ENCODE data around the gene TMEM240.
"Not testable (repeated sequence)": the region's sequence is repeated elsewhere in the genome, so short reads cannot be mapped to it uniquely, and the experiment has no call there.

TMEM240 gene

DNA sequence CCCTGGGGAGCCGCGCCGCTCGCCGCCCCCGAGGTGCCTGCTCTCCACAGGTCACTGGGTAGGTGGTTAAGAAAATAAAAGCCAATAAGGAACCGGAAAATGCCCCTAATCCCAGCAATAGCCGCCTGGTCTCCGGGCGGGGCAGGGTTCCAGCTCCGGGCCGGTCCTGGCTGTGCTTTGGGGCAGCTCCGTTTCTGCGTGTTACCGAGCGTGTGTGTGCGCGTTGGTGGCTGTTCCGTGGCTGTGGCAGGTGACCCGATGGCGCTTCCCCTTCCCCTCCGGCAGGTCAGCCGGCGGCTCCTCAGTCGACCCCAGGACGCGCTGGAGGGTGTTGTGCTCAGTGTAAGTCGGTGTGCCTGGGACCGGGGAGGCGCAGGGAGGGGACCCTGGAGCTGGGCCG lies 17.2 kb downstream of the TMEM240 start:
- not testable (repeated sequence) for DNase-seq

DNA sequence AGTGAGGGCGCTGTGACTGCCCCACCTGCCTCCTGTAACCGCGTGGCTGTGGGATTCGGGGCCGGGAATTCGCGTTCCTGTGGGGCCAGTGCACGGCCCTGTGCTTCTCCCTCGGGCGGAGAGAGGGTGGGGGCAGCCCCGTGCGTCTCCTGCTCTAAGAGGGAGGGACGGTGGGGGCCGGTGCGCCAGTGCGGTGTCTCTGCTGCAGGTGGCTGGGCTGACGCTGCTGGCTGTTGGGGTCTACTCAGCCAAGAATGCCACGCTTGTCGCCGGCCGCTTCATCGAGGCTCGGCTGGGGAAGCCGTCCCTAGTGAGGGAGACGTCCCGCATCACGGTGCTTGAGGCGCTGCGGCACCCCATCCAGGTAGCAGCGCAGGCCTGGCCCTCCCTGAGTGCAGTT lies 17.9 kb downstream of the TMEM240 start:
- not testable (repeated sequence) for DNase-seq

DNA sequence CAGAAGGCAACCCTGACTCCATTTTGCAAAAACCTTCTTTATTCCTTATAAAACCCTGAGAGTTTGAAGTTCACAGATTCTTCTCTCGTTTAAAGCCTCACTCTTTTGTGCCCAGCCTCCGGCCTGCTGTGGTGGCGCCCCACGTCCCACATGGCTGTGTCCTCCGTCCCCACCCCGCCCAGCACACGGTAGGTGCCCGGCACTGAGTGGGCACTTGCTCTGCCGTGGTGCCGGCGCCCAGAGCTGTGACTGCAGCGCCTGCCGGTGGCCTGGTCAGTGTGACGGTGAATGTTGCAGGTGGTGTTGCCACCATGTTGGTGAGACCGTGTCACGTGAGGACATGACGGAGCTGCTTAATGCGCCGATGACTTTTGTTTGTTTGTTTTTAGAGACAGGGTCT lies 19.1 kb downstream of the TMEM240 start:
- DNase-seq = no peak

DNA sequence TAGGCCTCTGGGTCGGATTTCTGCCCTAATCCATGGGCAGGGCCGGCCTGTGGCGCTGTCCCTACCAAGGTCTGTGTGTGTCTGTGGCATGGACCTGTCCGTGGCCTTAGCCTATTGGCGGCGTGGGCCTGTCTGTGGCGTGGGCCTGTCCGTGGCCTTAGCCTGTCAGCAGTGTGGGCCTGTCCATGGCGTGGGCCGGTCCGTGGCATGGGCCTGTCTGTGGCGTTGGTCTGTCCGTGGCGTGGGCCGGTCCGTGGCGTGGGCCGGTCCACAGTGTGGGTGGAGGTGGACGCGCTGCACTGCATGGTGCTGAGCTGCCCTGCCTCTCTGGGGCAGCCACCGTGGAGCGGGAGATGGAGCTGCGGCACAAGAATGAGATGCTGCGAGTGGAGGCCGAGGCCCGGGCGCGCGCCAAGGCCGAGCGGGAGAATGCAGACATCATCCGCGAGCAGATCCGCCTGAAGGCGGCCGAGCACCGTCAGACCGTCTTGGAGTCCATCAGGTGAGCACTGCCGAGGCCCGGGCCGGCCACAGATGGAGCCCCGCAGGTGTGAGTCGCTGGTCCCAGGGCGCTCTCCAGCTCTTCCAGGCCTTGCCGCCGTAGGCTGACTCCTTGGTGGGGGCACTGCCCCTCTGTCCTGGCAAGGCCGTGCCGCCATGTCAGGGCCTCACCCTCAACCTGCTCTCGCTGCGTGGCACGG lies 20.5 kb downstream of the TMEM240 start:
- DNase-seq = not testable (repeated sequence)

DNA sequence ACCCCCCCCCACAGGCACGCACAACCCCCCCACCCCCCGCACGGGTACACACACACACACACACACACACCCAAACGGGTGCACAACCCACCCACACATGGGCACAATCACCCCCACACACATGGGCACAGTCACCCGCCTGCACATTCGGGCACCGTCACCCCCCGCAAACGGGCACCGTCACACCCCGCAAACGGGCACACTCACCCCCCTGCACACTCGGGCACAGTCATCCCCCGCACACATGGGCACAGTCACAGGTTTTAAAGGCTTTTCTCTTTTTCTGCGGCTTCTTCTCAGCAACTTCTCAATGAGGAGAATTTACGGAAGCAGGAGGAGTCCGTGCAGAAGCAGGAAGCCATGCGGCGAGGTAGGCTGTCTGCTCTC lies 21.8 kb downstream of the TMEM240 start:
- not testable (repeated sequence) for DNase-seq

DNA sequence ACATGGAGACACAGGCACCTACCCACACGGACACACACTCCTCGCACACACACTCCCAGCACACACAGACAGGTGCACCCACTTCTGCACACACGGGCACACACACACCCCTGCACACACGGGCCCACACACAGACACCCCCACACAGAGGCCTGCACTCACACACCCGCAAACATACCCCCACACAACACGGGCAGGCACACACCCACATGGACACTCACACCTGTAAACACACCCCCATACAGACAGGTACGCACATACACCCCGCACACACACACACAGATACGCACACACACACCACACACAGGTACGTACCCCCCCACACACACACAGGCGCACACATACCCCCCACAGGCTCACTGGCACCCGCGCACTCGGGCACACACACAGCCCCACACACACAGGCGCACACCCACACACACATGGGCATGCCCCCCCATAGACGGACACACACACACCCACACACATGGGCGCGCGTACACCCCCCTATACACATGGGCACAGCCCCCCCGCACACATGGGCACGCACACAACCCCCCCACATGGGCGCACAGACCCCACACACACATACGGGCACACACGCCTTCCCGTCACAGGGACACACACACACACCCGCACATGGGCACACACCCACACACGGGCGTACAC lies 22.3 kb downstream of the TMEM240 start:
- no peak for DNase-seq

DNA sequence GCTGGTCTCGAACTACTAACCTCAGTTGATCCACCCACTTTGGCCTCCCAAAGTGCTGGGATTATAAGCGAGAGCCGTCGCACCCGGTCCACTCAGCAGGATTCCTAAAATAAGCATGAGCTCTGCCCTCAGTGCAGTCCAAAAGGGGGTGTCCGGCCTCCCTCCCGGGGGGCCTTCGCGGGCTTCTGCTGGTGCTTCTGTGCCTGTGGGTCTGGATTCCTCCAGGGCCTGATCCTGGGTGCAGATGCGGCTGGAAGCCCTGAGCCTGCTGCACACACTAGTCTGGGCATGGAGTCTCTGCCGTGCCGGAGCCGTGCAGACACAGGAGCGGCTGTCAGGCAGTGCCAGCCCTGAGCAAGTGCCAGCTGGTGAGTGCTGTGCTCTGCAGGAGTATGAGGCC lies 23.5 kb downstream of the TMEM240 start:
- not testable (repeated sequence) for DNase-seq

DNA sequence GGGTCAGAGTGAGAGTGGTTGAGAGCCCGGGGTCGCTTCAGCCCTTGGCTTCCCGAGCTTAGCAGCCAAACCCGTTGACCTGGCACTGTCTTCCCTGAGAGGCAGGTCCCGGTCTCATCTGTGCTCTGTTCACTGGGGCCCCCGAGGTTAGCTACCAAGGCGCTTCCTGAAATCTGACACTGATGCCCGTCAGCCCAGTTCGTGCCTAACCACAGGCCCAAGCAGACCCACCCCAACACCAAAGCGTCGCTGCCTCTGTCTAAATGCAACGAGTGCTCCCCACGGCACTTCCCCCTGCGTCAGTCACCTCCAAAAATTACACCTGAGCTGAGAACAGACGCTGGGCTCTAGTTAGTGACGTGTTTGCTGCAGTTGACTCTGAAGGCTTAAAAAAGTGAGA lies 26.0 kb downstream of the TMEM240 start:
- not testable (repeated sequence) for DNase-seq

DNA sequence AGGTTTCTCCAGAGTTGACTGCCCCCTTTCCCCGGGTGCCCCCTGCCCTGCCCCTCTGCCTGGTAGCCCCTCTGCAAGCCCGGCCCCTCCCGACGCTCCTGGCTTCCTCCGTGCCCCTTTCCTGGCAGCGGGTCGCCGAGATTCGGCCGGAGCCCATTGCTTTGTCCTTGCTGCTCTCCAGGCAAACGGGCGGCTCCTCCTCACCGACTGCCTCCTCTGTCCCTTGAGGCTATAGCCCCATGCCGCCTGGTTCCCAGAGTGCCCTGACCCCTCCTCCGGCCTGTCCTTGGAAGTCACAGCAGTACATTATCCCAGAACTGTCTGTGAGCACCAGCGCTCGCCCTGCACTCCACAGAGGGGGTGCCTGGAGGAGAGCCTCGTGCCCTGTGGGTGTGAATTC lies 26.7 kb downstream of the TMEM240 start:
- DNase-seq = not testable (repeated sequence)

DNA sequence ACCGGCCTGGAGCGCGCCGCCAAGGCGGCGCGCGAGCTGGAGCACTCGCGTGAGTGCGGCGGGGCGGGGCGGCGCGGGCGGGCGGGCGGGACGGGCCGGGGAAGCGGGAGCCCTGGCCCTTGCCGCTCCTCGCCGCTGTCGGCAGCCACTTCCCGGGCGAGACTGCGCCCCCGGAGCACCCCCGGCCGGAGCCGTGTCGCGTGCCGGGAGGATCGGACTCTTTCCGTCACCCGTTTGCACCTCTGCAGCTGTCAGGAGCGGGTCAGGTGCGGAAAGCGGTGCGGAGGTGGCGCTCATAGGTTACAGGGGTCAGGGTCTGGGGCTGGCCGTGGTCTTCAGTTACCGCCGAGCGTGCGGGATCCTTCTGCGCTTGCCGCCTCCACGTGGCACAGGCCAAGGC lies 28.0 kb downstream of the TMEM240 start:
- not testable (repeated sequence) for DNase-seq

DNA sequence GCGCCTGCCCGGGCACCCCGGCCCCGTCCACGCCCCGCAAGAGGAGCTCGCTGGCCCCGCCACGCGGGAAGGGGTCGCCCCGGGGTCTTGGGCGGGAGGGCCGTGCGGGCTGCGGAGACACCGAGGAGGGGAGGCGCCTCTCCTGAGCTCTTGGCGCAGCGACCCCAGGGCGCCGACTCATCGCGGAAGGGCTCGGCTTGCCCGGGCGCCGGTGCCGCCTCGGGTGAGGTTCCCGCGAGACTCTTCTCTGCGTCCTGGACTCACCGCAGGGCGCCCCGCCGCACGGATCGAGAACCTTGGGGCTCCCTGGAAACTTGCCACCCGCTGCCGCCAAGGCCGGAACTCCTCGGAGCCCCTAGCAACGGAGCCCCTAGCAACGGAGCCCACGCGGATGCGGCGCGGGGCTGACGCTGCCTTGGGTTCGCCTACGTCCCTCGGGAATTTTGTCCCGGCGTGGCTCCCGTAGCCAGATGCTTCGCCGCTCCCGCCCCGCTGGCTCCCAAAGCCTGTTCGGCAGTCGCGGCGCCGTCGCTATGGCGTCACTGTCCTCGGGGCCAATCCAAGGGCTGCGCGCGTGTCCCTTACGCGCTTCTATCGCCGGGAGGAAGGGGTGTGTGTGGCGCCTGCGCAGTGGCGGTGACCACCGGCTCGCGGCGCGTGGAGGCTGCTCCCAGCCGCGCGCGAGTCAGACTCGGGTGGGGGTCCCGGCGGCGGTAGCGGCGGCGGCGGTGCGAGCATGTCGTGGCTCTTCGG lies 28.7 kb downstream of the TMEM240 start, which contains the start of gene ATAD3A:
Gene ATAD3A (plus strand): TSS at position 630 of the 753 bp plus-strand sequence. CDS start 107 bp downstream, at position 737.
- peak; percentile 99 for DNase-seq

DNA sequence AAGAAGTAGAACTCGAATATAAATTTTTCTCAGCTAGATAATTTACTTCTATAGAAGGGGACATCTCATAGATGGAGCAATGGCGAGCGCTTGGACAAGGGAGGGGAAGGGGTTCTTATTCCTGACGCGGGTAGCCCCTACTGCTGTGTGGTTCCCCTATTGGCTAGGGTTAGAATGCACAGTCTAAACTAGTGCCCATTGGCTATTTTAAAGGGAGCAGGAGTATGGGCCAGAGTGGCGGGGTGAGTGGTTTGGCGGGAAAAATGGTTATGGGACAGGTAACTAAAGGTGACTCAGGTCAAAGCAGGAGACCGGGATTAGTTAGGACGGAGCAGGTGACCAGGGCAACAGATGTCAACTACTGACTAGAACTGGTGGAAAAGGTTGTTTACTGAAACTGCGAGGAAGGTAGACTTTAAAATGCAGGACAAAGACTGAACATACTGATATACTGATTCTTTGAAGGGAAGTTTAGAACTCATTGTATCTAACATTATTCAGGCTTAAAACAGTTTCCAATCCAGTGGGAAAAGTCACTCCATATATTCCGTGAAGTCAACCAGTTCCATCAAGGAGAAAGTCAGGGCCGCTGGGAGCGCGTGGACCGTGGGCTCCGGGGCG lies 29.4 kb downstream of the TMEM240 start:
- DNase-seq = no peak

DNA sequence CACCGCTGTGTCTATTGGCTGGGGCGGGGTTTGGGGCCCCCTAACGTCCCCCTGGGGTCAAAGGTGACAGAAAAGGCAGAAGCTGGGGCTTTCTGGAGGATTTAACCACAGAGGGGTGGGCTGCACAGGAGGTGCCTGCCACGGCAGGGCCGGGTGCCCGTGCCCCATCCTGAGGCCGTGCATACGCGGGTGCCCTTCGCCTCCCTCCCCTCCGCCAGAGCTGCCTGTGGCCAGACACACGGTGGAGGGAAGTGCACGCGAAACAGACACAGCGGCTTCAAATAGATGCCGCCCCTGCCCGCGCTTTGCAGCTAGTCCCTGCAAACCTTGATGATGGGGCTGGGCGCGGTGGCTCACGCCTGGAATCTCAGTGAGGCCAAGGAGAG lies 31.0 kb downstream of the TMEM240 start:
- not testable (repeated sequence) for DNase-seq

DNA sequence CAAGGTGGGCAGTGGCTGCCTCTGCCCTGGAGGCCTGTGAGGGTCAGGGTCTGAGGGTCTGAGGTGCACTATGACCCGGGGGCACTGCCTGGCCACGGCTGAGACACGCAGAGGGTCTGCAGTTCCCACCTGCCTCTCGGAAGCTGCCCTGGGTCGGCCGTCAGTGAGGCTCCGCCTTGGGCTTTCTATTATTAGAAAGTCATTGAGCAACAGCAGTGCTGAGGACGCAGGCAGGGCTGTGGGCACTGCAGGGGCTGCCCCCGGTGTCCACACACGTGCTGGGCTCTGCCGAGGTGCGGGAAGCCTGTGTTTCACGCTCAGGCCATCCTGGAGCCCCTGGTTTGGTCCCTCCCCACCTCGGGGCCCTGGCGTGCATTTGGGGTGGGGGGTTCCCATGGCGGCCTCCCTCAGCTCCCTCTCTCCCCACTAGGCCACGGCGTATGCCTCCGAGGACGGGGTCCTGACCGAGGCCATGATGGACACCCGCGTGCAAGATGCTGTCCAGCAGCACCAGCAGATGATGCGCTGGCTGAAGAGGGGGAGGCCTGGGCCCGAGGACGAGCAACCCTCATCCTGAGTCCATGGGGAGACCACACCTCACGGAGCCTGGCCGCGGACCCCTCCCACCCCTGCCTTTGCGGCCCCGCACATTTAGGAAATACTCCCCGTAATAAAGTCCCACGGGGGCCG lies 31.5 kb downstream of the TMEM240 start:
- not testable (repeated sequence) for DNase-seq

DNA sequence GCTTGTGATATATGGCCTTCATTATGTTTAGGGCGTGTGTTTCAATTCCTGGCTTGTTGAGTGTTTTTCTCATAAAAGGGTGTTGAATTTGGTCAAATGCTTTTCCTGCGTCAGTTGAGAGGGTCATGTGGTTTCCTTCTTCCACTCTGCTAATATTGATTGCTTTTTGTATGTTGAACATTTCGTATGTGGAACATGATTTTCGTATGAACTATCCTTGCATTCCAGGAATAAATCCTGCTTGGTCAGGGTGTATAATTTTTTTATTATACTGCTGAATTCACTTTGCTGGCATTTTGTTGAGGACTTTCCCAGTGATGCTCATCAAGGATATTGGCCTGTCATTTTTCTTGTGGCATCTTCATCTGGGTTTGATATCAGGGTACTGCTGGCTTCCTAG lies 33.1 kb downstream of the TMEM240 start:
- DNase-seq = no peak

DNA sequence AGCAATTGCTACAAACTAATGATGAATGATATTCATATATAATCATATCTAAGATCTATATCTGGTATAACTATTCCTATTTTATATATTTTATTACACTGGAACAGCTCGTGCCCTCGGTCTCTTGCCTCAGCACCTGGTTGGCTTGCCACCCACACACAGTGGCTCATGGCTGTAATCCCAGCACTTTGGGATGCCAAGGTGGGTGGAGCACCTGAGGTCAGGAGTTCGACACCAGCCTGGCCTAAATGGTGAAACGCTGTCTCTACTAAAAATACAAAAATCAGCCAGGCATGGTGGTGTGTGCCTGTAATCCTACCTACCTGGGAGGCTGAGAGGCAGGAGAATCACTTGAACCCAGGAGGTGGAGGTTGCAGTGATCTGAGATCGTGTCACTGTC lies 34.6 kb downstream of the TMEM240 start:
- not testable (repeated sequence) for DNase-seq

DNA sequence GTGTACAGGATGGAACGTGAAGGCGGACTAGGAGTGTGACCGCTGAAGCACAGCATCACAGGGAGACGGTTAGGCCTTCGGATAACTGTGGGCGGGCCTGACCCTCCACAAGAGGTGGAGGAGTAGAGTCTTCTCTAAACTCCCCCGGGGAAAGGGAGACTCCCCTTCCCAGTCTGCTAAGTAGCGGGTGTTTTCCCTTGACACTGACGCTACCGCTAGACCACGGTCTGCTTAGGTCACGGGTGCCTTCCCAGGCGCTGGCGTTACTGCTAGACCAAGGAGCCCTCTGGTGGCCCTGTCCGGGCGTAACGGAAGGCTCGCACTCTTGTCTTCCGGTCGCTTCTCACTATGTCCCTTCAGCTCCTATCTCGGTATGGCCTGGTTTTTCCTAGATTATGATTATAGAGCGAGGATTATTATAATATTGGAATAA lies 35.0 kb downstream of the TMEM240 start:
- DNase-seq = not testable (repeated sequence)

DNA sequence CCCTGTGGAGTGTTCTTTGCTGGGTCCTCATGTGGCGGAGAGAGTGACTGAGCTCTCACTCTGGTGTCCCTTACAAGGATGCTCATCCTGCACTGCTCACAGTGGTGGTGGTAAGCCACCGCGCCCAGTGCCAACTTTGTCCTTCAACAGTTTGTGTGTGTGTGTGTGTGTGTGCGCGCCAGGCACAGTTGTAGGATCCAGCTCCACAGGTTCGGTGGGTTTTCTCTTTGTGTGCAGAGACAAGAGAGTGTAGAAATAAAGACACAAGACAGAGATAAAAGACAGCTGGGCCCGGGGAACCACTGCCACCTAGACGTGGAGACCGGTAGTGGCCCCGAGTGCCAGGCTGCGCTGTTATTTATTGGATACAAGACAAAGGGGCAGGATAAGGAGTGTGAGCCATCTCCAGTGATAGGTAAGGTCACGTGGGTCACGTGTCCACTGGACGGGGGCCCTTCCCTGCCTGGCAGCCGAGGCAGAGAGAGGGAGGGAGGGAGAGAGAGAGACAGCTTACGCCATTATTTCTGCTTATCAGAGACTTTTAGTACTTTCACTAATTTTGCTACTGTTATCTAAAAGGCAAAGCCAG lies 35.6 kb downstream of the TMEM240 start:
- peak; percentile 67 for DNase-seq

DNA sequence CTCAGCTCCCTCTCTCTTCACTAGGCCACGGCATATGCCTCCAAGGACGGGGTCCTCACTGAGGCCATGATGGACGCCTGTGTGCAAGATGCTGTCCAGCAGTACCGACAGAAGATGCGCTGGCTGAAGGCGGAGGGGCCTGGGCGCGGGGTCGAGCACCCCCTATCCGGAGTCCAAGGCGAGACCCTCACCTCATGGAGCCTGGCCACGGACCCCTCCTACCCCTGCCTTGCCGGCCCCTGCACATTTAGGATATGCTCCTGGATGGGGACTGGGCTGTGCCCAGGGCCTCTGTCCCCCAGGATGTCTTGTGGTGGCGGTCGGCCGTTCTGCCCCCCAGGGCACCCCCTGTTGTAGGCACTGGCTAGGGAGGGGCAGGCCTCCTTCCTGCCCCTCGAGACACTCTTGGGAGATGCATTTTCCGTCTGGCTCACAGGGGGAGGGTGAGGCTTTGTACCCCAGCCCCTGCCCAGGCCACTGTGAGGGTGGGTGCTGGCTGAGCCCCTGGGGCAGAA lies 44.9 kb downstream of the TMEM240 start:
- not testable (repeated sequence) for DNase-seq

DNA sequence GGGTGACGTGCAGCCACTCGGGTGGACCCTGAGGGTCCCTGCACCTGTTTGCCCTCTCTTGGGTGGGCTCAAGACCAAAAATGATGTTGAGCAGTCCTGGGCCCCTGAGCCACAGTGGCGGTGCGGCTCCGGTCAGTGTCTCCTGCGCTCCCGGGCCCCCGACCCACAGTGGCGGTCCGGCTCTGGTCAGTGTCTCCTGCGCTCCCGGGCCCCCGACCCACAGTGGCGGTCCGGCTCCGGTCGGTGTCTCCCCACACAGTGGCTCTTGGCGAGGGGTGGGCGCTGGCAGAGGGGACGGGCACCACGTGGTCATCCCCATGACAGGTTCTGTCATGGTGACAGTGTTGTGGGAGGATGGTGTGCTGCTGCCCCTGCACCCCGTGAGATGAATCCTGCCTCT lies 46.1 kb downstream of the TMEM240 start:
- not testable (repeated sequence) for DNase-seq

DNA sequence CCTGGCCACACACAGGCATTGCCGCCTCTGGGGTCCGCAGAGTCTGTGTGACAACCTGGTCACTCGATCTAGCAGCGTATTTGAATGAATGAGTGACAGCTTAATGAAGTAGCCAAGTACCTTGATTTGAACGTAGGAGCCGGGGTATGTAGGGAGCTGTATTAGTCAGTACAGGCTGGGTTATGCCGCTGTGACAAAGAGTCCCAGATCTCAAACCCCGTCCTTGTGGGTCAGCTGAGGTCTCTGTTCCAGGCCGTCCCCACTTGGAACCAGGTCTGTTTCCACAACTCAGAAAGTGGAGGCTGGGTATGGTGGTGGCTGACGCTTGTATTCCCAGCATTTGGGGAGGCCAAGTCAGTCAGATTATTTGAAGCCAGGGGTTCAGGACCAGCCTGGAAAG lies 48.8 kb downstream of the TMEM240 start:
- DNase-seq = no peak
